CMK (cell line): Measurements from ENCODE around the gene ARRDC3.
A peak's percentile ranks its signal among the peaks of the same experiment; 100 is the strongest.
"Not testable (repeated sequence)": the region's sequence is repeated elsewhere in the genome, so short reads cannot be mapped to it uniquely, and the experiment has no call there.

Experiments used
- DNase-seq: peaks from one replicate; pipeline ENCODE4 v3.0.0-alpha.2; 2010; ENCODE audit warnings: low read depth

The ARRDC3 gene

GRCh38 chr5:91383027-91383955 is at the start of gene ARRDC3:
ARRDC3 (minus strand) TSS chr5:91383317; CDS start chr5:91383092, 225 bp downstream.
- peak; percentile 74 for DNase-seq

DNA sequence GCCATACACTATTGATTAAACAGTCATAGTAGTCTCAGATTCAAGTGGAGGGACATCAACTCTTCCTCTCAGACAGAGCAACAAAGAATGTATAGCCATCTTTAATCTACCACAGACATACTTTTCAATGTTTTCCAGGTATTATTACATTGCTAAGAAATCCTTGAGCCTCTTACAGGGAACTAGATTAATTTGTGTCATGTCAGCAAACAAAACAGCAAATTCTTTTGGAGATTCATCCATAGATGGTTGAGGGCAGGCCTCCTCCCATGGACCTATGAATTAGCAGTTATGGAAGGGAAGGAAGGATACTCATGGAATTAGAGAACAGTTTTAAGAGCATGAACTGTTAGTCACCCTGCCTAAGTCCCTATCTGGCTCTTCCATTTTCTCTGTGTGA is 47.8 kb upstream of the ARRDC3 start:
- DNase-seq: no peak

- no peak for DNase-seq
These were observed 41.7 kb upstream of the ARRDC3 start for GRCh38 chr5:91424638-91425436.

- no peak for DNase-seq
These were observed 40.8 kb upstream of the ARRDC3 start for GRCh38 chr5:91423871-91424270.

GRCh38 chr5:91420879-91421278 is 37.8 kb upstream of the ARRDC3 start:
- DNase-seq: no peak

- DNase-seq: no peak
These were observed 36.7 kb upstream of the ARRDC3 start for GRCh38 chr5:91419571-91420537.

DNA sequence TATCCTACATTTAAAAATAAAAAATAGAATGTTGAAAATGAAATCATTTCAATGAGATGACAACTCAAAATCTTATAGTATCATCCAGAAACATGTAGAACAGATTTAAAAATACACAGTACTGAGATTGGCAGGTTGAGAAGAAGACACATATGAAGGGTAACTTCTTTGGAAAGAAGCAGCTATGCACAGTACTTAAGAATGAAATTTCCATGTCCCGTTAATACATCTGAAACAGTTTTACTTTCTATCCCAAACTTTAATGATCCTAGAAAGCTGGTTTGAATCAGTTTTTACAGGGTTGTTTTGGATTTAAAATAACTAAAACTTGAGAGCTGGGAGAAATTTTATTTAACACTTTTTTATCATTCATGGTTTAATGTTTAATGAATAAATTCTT is 36.0 kb upstream of the ARRDC3 start:
- DNase-seq: no peak

DNA sequence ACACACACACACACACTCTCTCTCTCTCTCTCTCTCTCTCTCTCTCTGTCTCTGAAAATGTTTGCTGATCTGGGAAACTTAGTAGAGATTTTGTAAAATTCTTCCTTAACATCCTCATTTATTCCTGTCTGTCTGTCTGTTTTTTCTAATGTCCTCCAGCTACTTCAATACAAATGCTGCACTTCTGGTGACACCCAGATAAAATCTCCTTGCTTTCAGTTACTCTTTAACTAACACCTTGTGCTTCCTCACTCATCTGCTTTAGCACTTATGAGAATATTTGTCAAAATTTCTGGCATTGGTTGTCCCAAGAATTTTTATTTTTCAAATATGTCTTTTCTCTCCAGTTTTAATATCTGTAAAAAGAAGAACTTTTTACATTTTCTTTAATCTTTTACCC is 35.0 kb upstream of the ARRDC3 start:
- DNase-seq: no peak

DNA sequence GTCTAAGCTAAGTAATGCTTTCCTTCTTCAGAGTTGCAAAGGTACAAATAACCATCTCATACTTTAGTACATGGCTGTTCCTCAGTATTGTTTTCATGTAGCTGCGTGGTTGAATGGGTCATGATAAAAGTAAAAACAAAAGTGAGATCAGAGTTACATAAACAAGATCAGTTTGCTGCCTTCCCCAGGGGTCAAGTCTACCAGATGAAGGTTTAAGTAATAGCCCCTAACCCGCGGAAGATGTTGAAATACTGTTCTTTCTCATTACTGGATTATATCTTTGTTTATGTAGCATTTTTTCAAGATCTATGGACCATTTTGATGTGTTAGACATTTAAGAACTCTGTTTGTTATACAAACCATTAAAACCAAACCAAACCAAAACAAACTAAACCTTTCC is 34.1 kb upstream of the ARRDC3 start:
- DNase-seq: no peak

DNA sequence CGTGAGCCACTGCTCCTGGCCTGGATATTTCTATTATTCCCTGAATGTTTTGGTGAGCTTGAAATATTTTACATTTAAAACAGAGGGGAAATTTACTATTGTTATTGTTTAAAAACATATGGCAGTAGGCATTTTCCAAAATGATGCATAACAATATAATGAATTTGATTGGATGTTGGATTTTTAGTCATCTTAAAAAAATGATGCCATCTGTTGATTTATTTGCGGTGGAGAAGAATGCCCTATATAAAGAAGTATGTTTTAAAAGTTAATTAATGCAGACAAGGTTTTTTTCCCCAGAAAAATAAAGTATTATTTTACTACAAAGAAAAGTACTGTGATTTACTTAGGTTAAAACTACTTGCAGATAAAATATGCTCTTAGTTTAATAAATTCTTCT is 33.4 kb upstream of the ARRDC3 start:
- no peak for DNase-seq

DNA sequence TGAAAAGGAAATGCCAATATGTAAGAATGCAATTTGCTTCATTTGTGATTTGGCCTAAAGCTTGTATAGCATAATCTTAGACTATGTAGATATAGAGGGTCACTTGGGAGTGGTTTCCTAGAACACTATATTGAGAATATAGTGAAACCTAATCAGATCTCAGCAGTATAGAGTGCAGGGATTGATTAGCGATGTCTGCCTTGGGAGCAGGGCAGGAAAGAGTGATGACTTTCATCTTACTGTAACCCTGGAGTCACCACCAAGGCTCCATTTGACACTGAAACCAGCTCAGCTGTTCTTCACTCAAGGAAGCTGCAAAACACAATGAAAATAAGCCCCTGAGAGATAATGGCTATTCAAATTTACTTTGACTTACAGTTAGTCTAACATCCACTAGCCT is 26.2 kb upstream of the ARRDC3 start:
- no peak for DNase-seq

DNA sequence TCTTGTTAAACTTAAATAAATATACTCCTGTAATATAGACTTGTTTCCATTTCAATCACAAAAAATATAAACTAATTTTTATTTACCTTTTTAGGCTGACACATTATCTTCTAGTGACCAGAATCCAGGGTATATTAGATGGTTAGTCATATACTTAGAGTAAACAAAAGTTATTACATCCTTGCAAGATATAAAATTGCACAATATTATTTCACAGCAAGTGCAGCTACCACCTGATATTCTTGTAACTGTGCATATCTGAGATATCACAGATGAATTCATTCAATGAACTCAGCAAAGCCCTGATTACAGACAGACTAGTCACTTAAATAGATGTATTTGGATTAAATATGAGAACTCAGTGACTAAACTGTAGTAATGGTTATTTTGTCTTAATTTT is 25.6 kb upstream of the ARRDC3 start:
- DNase-seq: no peak

GRCh38 chr5:91407204-91407603 is 24.1 kb upstream of the ARRDC3 start:
- DNase-seq: no peak

DNA sequence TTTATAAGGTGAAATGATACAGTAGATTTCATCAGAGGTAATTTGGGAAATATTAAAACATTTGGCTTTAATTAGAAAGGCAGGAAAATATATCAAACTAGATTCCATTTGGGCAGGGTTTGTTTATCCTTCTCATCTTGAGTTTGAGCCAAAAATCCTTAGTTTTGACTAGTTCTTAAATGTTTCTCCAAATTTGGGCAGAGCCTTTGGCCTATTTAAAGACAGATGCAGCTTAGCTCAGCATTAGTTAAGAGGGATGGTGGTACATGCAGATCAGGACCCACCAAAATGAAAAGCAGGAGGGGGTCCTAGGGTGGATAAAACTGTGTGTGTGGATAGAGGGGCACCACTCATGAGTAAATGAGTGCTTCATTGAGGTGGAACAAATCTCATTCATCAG is 20.3 kb upstream of the ARRDC3 start:
- DNase-seq: no peak

- no peak for DNase-seq
These were observed 18.1 kb upstream of the ARRDC3 start for GRCh38 chr5:91401175-91401574.

- no peak for DNase-seq
These were observed 14.7 kb upstream of the ARRDC3 start for GRCh38 chr5:91397791-91398190.

DNA sequence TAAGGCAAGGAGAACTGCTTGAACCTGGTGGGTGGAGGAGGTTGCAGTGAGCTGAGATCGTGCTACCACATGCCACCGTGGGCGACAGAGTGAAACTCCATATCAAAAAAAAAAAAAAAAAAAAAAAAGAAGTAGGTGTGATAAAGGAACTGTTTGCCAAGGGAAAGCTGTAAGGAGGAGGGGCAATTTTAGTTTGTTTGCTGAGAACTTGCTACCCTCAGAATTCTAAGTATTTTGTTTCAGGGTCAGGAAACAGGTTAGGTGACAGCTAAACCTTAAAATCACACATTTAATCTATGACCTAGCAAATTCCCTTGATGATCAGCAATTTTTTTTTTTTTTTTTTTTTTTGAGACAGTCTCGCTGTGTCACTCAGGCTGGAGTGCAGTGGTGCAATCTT is 7.2 kb upstream of the ARRDC3 start:
- DNase-seq: no peak

DNA sequence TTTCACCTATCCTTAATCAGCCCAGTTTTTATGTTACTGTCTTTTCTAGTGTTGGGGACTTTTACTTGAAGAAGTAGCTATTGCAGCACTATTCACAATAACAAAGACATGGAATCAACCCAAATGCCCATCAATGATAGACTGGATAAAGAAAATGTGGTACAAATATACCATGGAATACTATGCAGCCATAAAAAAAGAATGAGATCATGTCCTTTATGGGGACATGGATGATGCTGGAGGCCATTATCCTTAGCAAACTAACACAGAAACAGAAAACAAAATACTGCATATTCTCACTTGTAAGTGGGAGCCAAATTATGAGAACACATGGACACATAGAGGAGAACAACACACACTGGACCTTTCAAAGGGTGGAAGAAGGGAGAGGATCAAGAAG is 6.4 kb upstream of the ARRDC3 start:
- not testable (repeated sequence) for DNase-seq

DNA sequence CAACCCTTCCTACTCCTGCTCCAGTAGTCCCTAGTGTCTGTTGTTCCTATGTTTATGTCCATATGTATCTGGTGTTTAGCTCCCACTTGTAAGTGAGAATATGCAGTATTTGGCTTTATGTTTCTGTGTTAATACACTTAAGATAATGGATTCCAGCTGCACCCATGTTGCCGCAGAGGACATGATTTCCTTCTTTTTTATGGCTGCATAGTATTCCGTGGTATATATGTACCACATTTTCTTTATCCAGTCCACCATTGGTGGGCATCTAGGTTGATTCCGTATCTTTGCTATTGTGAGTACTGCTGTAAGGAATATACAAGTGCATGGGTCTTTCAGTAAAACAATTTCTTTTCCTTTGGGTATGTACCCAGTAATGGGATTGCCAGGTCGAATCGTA is 5.2 kb upstream of the ARRDC3 start:
- no peak for DNase-seq

- DNase-seq: no peak
These were observed 3.0 kb upstream of the ARRDC3 start for GRCh38 chr5:91386120-91386519.

DNA sequence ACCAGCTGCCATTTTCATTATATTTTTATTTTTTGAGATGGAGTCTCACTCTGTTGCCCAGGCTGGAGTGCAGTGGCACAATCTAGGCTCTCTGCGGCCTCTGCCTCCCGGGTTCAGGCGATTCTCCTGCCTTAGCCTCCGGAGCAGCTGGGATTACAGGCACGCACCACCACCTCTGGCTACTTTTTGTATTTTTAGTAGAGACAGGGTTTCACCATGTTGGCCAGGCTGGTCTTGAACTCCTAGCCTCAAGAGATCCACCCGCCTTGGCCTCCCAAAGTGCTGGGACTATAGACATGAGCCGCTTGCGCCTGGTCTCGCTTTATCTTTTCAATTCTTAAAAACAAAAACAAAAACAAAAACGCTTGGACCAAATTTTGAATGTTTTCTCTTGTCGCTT is 2.5 kb upstream of the ARRDC3 start:
- DNase-seq: not testable (repeated sequence)
